HG02610 (cell line): ENCODE results near the gene ACTR3C.
"Not testable (repeated sequence)": the region's sequence is repeated elsewhere in the genome, so short reads cannot be mapped to it uniquely, and the experiment has no call there.

ENCODE experiments used
- ATAC-seq: cut with Tn5 transposase; IDR thresholded peaks from one replicate; pipeline ENCODE4 v1.9.1; 2021; ENCODE audit warnings: mild to moderate bottlenecking, moderate library complexity; ENCODE audit not compliant: unreplicated experiment

The ACTR3C gene

GRCh38 chr7:150287815-150288214 lies 35.5 kb downstream of the ACTR3C start:
- ATAC-seq, result not testable (repeated sequence)

- ATAC-seq, result peak; percentile 66
These were observed 37.2 kb downstream of the ACTR3C start for GRCh38 chr7:150285849-150286754.

- ATAC-seq, result not testable (repeated sequence)
These were observed 39.7 kb downstream of the ACTR3C start for GRCh38 chr7:150283608-150284007.

- ATAC-seq, result not testable (repeated sequence)
These were observed 40.2 kb downstream of the ACTR3C start for GRCh38 chr7:150283111-150283510.

GRCh38 chr7:150281681-150282403 lies 41.5 kb downstream of the ACTR3C start:
- not testable (repeated sequence) for ATAC-seq

- ATAC-seq, result not testable (repeated sequence)
These were observed 45.0 kb downstream of the ACTR3C start for GRCh38 chr7:150278383-150278782.

- not testable (repeated sequence) for ATAC-seq
These were observed 47.1 kb downstream of the ACTR3C start for GRCh38 chr7:150276132-150276695.

GRCh38 chr7:150271898-150272297 lies 51.4 kb downstream of the ACTR3C start:
- not testable (repeated sequence) for ATAC-seq

GRCh38 chr7:150270101-150270824 lies 53.1 kb downstream of the ACTR3C start:
- not testable (repeated sequence) for ATAC-seq

- not testable (repeated sequence) for ATAC-seq
These were observed 54.5 kb downstream of the ACTR3C start for GRCh38 chr7:150268798-150269197.

- not testable (repeated sequence) for ATAC-seq
These were observed 55.1 kb downstream of the ACTR3C start for GRCh38 chr7:150268287-150268686.

- not testable (repeated sequence) for ATAC-seq
These were observed 56.2 kb downstream of the ACTR3C start for GRCh38 chr7:150266953-150267665.

- ATAC-seq, result not testable (repeated sequence)
These were observed 60.7 kb downstream of the ACTR3C start for GRCh38 chr7:150262656-150263055.

GRCh38 chr7:150247745-150248144 lies 75.6 kb downstream of the ACTR3C start:
- ATAC-seq, result not testable (repeated sequence)

GRCh38 chr7:150245208-150245607 lies 78.1 kb downstream of the ACTR3C start:
- peak; percentile 49 for ATAC-seq

- not testable (repeated sequence) for ATAC-seq
These were observed 80.4 kb downstream of the ACTR3C start for GRCh38 chr7:150242935-150243334.

GRCh38 chr7:150225444-150225843 lies 97.9 kb downstream of the ACTR3C start:
- ATAC-seq, result not testable (repeated sequence)

- ATAC-seq, result not testable (repeated sequence)
These were observed 101.0 kb downstream of the ACTR3C start for GRCh38 chr7:150222083-150222972.

- ATAC-seq, result not testable (repeated sequence)
These were observed 102.6 kb downstream of the ACTR3C start for GRCh38 chr7:150220673-150221181.
